ENCODE measurements around the gene GPS1. TPM values are rescaled to one million over a fixed set of nuclear protein-coding genes. Genes with fewer than 3 reads are reported as not detected.

GPS1 gene
- total and polyA plus RNA-seq, 10 donors: 61.5 to 109 (median 68.9) TPM

DNA sequence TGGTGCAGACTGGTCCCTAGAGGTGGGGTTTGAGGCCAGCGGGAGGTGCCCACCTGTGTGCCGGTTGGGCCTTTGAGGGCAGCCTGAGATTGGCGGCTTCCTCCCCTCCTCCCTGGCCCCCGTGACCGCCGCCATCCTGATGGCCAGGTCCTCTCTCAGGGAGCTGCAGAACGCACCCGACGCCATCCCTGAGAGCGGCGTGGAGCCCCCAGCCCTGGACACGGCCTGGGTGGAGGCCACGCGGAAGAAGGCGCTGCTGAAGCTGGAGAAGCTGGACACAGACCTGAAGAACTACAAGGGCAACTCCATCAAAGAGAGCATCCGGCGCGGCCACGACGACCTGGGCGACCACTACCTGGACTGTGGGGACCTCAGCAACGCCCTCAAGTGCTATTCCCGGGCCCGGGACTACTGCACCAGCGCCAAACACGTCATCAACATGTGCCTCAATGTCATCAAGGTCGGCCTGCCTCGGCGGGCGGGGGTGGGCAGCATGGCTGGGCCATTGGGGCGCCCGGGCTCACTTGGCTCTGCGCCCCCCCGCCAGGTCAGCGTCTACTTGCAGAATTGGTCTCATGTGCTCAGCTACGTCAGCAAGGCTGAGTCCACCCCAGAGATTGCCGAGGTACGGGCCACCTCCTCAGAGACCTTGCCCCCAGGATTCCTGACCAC lies 2.8 kb downstream of the GPS1 start:
- Histone ChIP-seq H3K27ac (no peak overlapping the region), H3K9me3 (no peaks in the 10 kb centered on the region), H3K27me3 (replicated peaks in 1 of 7) (no peaks in the 10 kb centered on the region), H3K4me3 (no peak overlapping the region), H3K36me3 (peaks cover 0 to 70% (median 59%) of the 10 kb centered on the region in 6 donors), H3K4me1 (peaks cover 20 to 91% (median 46%) of the 10 kb centered on the region in 6 donors)
- 87 to 97% (median 92%) methylated on average over 17 to 38 of the region's 38 CpGs for WGBS, 5 donors
- peak; percentile 70 for DNase-seq
- intact Hi-C loops (cut with DNase I; ENCODE audit: low total_unique reads): no loop called here
- TF ChIP-seq POLR2AphosphoS5 (IDR thresholded peaks at IDR 0.05): peak in 1 of 3 donors; percentile 7
- TF ChIP-seq CTCF (IDR thresholded peaks at IDR 0.05 in 8 of 11, conservative IDR thresholded peaks at IDR 0.05 in 3 of 11): no peak

DNA sequence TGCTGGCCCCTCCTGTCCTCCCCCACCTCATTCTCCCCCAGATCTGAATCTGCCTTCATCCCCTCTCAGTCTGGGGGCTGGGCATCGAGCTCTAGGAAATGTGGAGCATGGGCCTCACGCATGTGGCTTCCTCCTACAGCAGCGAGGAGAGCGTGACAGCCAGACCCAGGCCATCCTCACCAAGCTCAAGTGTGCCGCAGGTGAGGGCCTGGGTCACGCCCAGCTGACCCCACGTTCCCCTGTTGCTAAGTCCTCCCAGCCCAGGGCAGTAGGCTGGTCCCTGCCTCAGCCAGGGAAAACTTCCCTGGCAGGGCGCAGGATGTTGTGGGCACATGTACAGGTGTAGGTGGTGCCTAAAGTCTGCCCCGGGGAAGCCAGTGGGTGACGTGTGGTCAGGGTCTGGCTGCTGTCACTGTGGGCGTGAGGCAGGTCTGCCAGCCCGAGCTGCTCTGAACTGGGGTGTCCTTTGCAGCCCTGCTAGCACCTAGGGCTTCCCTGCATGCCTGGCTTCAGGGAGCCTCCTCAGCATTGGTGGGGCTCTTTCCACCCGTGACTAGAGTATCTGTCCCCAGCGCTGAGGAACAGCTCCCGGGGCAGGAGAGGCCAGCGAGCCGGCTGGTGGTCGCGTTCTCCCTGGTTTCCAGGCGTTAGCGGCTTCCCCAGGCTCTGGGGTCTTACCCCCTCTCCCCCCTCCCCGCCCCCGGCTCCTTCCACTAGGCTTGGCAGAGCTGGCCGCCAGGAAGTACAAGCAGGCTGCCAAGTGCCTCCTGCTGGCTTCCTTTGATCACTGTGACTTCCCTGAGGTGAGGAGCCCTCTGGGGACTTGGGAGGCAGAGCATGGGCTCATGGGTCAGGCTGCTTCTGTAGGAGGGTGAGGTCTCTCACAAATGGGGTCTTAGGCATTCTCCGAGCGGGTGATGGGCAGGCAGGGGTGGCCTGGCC lies 3.6 kb downstream of the GPS1 start:
- Histone ChIP-seq H3K27ac (no peak overlapping the region), H3K4me3 (no peak overlapping the region), H3K4me1 (peaks cover 19 to 88% (median 41%) of the 10 kb centered on the region in 6 donors), H3K36me3 (peaks cover 0 to 72% (median 67%) of the 10 kb centered on the region in 6 donors), H3K9me3 (no peaks in the 10 kb centered on the region), H3K27me3 (replicated peaks in 1 of 7) (no peaks in the 10 kb centered on the region)
- WGBS, 5 donors: 77 to 85% (median 83%) methylated on average over 7 to 26 of the region's 26 CpGs
- intact Hi-C loops (cut with DNase I; ENCODE audit: low total_unique reads): no loop called here
- peak; percentile 78 for DNase-seq
- no peak for TF ChIP-seq CTCF (IDR thresholded peaks at IDR 0.05 in 8 of 11, conservative IDR thresholded peaks at IDR 0.05 in 3 of 11)
- no peak for TF ChIP-seq POLR2A (IDR thresholded peaks at IDR 0.05)
- TF ChIP-seq POLR2AphosphoS5 (IDR thresholded peaks at IDR 0.05): peak in 1 of 3 donors; percentile 48

- Histone ChIP-seq H3K36me3 (peaks cover 0 to 81% (median 75%) of the 10 kb centered on the region in 6 donors), H3K4me3 (no peak overlapping the region), H3K9me3 (no peaks in the 10 kb centered on the region), H3K27ac (no peak overlapping the region), H3K4me1 (peaks cover 14 to 80% (median 33%) of the 10 kb centered on the region in 6 donors), H3K27me3 (replicated peaks in 1 of 7) (no peaks in the 10 kb centered on the region)
- peak in 1 of 3 donors; percentile 2 for TF ChIP-seq POLR2AphosphoS5 (IDR thresholded peaks at IDR 0.05)
- TF ChIP-seq CTCF (IDR thresholded peaks at IDR 0.05 in 8 of 11, conservative IDR thresholded peaks at IDR 0.05 in 3 of 11): no peak
- no peak for TF ChIP-seq POLR2A (IDR thresholded peaks at IDR 0.05)
- intact Hi-C loops (cut with DNase I; ENCODE audit: low total_unique reads): no loop called here
- peak; percentile 74 for DNase-seq
- WGBS, 5 donors: 89 to 94% (median 91%) methylated on average over 17 to 28 of the region's 28 CpGs
Measured at GRCh38 chr17:82055965-82056728, 4.4 kb downstream of the GPS1 start.

All from spleen (tissue), 11 donors.